ENCODE measurements around the gene OBP2A.
"Not testable (repeated sequence)": the region's sequence is repeated elsewhere in the genome, so short reads cannot be mapped to it uniquely, and the experiment has no call there.

The OBP2A gene

DNA sequence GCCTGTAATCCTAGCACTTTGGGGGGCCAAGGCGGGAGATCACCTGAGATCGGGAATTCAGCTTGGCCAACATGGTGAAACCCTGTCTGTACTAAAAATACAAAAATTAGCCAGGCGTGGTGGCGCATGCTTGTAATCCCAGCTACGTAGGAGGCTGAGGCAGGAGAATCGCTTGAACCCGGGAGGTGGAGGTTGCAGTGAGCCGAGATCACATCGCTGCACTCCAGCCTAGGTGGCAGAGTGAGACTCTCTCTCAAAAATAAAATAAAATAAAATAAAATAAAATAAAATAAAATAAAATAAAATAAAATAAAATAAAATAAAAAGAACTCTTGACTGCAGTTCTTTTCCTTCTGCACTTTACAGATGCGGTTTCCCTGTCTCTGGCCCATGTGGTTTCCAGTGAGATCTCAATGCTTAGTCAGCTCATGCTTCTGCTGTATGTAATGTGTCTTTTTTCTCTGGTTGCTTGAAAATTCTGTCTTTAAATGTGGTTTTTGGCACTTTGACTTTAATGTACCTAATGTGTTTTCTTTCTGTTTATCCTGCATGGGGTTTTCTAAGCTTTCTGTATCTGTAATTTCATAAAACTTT is 17.0 kb upstream of the OBP2A start:
- DNase-seq = not testable (repeated sequence)

DNA sequence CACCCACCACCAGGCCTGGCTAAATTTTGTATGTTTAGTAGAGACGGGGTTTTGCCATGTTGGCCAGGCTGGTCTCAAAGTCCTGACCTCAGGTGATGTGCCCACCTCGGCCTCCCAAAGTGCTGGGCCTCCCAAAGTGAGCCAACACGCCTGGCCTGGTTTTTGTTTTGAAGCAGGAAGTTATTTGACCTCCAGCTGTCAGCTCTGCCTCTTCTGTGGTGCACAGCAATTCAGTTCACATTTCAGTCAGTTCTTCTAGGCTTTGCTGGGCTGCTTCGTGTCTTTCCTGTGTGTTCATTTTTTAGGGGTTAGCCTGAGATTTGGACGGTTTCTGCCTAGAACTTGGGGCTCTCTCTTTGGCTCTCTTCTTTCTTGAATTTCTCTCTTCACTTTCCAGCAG is 15.8 kb upstream of the OBP2A start:
- no peak for DNase-seq

DNA sequence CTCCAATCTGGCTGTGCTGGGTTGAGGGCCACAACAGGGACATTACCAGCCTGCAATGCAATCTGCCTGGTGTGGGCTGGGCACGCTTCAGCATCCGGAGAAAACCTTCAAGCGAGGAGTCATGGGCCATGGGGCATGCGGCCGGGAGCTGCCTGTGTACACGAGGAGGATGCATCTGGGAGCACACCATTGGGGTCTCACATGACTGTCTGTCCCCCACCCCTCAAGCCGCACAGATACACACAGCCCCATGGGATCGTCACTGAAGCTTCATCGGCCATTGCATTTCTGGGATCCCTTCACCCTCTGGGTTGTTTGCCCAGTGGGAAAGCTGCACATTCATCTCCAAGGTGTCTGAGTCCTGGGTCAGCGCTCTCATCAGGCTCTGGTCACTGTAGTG is 14.8 kb upstream of the OBP2A start:
- DNase-seq = no peak

DNA sequence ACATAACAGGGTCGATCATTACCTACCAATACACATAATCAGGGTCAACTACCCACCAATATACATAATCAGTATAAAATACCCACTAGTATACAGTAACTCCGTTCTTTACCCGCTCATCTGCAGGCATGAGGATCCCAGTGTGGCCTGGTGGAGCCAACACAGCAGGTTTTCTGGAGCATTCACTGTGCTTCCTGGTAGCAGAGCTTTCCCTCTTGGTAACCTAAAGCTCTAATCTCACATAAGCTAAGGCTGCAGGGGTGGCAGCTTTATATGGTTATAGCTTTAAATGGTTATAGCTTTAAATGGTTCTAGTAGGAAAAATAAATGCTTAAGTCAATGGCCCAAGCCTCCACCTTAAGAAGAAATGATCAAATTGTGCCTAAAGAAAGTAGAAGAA is 12.8 kb upstream of the OBP2A start:
- no peak for DNase-seq

DNA sequence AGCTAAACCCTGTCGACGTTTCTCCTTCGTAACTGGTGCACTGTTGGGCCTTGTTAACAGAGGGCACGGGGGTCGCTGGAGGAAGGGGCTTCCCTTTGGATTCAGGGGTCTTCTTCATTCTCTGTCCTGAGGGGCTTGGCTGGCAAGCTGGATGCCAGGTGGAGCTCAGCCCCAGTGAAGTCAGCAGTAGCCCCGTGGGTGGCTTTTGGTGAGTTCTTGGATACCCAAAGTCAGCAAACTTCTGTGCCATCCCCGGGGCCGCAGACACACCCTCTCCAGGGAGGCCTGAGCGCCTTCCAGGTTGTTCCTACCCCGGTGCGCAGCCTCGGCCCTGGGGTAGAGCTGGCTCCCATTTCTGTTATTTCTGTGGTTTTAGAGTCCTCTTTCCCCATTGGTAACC is 12.3 kb upstream of the OBP2A start:
- no peak for DNase-seq

DNA sequence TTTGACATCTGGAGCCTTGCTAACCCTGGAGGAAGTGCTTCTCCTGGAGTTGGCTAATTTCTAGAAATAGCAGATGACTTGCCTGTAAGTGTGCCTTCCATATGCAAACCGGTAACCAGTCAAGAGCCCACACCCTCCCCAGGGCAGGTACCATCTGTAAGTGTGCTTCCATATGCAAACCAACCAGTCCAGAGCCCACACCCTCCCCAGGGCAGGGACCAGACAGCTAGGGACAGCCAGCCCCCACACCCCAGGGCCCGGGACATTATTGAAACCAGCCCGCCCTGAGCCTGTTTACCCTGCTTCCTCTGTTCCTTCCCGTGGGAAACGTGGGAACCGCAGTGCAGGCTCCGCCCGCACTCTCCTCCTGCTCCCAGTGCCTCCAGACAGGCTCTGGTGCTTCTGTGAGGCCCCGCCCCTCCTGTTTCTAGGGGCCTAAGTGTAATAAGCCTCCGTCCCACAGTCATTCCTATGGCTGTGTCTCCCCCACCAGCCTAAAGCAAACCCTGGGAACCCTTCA is 11.7 kb upstream of the OBP2A start:
- not testable (repeated sequence) for DNase-seq

DNA sequence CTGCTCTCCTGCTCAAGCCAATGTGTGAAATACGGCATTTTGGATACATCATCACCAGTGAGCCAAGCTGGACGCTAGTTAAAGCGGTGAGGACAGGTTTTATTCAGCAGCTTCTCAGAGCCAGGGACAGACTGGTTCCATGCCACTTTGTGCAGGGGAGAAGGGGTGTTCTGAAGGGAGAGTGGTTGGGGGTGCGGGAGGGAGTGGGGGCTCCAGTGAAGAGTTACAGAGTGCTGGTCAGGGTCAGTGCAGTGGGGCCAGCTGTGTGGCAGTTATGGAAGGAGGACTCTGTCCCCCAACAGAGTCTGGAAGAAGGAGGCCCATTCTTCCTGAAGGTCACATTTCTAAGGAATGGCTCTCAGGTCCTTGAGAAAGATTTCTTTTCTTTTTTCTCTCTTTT is 11.1 kb upstream of the OBP2A start:
- not testable (repeated sequence) for DNase-seq

DNA sequence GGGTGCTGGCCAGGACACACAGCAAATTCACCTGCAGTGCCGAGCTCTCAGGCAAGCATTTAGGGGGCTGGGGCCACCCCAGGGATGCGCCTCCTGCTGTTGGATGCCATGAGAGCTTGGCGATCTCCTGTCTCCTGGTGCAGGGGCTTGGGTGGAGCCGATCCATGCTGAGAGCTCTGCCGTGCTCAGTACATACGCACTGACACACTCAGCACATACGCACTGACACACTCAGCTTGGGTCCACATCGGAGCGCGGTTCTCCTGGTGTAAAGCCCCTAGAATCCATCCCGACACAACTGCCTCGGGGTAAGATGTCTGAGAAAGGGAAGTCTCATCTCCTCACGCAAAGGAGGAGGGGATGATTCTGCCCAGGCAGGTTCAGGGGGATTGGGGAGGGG is 10.3 kb upstream of the OBP2A start:
- not testable (repeated sequence) for DNase-seq

DNA sequence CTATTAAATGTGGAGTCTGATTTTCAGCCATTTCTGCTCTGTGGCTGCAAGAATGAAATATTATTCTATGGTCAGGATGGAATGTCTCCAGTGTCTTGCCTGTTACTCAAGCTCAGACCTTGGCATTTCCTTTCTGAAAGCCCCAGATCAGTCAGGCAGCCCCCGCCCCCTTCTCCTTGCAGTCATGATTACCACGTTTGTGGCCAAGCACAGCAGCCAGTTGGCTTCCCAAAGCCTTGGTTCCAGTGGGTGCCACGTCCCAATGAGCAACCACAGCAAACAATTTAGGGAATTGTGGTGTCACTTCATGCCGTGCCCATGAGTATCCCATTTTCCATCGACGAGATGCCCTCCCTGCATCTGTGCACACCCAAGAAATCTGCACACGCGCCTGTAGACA is 9.7 kb upstream of the OBP2A start:
- DNase-seq = no peak

DNA sequence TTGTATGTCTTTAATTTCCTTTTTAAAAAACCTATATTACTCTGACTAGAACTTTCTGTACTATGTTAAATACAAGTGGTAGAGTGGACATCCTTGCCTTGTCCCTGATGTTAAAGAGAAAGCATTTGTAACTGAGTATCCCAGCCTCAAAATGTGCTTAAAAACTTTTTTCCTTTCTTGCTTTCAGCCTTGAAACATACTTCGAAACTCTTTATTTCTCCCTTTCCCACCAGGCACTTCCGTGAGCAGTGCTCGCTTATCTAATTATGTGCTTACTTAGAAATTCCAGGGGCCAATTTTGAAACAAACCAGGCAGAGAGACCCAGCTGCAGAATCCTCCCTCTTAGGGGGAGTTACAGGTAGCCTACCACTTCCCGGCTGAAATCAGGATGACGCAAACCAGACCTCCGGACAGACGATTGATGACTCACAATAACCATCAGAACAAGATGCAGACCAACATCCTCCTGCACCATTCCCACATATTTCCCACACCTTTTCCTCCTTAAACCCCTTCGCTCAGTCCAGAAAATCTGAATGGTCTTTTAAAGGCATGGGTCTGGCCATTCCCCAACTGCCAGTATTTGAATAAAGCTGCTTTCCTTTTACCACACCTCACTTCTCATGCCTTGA is 2.5 kb upstream of the OBP2A start:
- not testable (repeated sequence) for DNase-seq

DNA sequence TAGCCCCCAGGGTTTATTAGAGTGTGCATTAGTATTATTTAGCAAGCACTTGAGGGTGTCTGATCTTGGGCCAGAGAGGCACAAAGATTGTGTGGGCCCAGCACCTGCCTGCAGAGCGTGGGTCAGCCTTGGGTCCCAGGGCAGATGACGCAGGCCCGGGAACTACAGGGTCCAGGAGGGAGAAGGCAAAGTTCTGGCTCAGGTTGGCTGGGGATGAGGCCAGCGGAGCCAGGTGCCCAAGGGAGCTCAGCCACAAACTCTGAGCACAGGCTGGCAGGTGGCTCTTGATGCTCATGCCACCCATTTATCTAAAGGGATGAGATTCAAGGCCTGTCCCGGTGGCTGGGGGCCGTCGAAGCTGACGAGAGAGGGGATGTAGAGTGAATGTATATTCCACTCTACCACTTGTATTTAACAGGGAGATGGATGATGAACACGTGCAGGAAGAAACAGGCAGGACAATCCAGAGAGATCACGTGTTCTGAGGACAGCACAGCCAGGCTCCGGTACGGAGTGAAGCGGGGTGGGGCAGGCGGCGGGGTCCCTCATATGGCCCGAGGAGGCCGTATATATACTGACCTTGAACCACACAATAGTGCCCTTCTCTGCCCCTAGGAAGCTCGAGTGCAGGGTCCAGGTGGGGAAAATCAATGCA is 818 bp upstream of the OBP2A start:
- DNase-seq = no peak

DNA sequence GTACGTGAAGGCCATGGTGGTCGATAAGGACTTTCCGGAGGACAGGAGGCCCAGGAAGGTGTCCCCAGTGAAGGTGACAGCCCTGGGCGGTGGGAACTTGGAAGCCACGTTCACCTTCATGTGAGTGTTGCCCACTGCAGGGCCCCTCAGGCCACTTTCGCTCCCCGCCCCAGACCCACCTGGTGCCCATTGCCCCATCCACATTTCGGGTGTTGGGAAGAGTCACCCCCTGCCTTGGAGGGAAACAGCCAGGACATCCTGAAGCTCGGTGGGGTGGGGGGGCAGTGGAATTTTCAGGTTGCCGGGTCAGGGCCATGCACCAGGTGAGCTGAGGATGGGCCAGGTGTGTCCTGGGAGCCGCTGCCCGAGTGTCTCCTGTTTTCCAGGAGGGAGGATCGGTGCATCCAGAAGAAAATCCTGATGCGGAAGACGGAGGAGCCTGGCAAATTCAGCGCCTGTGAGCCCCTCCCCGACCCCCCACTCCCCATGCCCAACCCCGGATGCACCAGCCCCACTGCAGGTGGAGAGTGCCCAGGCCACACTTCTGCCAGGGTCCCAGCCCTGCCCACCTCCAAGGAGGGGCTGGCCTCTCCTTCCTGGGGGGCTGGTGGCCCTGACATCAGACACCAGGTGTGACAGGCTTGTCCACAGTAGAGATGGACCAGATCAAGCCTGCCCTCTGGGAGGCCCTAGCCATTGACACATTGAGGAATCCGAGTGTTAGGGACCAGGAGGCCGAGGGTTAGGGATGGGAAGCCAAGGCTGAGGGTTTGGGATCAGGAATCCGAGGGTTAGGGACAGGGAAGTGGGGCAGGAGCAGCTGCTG is 1.1 kb downstream of the OBP2A start:
- DNase-seq = not testable (repeated sequence)

DNA sequence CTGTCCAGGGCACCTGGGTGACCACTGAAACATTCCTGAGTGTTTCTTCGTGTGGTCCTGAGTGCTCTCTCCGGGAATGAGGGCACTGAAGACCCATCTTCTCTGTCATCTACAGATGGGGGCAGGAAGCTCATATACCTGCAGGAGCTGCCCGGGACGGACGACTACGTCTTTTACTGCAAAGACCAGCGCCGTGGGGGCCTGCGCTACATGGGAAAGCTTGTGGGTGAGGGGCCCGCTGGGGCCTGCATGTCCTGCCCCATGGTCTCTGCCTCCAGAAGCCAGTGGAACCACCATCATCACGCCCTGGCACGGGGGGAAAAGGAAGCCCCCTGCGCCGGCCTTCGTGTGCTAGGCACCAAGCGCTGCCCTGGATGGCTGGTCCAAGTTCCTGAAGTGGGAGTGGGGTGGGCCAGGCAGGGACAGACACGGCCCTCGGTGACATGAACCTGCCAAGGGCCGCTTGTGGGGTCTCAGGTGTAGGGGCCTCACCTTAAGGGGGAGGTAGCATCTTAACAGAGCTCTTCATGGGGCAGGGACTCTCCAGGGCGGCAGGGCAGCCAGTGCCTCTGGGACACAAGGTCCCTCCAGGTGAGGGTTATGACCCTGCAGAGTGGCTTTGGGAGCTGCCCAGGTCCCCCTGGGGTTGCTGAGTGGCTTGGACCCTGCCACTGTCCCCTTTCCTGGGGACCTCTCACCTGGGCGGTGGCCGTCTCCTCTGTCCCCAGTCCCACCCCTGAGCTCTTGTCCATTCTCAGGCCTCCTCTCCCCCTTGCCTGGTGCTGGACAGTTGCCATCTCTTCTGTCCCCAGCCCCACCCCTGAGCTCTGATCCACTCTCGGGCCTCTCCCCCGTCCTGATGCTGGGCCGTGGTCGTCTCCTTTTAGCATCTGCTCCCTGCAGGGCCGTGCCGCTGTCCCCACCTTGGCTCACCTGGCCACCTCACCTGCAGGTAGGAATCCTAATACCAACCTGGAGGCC is 2.1 kb downstream of the OBP2A start:
- no peak for DNase-seq

DNA sequence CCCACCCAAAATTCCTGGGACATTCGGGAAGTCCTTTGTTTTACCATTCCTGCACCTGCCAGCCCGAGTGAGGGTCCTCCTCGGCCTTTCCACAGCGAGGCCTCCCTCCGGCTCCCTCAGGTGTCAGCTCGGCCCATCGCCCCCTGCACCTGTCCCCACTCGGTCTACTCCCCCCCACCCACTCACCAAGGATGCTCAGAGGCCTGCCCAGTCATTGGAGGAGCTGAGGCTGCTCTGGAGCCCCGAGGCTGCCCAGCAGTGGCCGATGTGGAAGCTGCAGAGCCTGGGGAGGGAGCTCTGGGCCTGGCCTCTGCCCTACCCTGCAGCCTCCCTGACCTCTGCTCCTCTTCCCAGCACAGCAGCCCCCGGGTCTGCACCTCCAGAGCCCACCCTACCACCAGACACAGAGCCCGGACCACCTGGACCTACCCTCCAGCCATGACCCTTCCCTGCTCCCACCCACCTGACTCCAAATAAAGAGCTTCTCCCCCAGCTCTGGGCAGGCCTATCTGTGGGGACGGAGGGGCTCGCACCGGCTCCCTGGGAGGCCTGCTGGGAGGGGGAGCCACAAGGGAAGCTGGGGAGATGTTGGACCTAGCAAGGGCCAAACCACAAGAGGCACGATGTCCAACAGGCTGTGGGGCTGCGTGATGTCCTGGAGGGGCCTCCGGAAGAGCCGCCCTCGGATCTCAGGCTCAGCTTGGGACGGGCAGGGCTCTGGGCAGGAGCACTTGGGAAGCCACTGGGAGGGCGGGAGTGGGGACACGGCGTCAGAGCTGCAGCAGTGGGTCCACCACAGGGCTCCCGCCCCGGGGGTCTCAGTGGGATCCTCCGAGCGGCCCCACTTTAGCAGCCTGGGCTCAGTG is 3.8 kb downstream of the OBP2A start:
- not testable (repeated sequence) for DNase-seq

DNA sequence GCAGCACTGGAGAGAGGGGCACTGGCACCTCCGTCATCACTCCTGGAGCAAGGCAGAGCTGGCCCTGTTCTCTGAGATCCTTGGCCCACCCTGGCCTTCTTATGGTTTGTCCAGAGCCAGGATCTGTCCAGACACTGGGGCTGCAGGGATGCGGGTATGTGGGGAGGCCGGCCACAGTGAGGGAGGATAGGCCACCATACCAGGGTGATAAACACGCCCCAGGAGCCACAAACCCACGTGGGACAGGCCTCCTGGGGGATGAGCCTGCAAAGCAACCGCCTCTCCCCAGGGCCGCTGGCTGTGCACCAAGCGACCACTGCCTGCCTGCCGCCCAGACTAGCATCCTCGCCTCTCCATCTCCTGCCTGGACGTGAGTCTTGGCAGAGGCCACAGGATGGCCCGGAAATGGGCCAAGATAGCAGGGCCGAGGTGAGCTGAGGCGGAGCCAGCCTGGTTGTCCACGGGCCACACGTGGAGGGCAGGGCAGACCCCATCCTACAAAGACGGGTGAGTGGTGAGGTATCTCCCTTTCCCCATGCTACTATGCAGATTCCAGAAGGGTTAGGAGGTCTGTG is 4.5 kb downstream of the OBP2A start:
- DNase-seq = no peak

DNA sequence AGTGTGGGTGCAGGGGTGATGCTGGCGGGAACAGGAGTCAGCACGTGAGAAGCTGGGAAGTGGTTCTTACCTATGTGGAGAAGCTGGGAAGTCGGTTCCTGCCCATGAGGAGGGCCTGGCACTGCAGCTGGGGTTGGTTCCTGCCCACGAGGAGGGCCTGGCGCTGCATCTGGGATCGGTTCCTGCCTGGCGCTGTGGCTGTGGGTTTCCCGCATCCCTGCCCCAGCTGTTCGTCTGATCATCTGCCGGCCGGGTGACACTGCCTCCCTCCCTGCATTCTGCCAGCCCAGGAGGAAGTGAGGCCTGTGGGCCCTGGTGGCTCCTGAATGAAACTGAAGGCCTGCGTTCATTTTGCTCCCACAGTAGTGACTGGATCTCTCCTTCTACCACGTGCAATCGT is 5.1 kb downstream of the OBP2A start:
- no peak for DNase-seq

DNA sequence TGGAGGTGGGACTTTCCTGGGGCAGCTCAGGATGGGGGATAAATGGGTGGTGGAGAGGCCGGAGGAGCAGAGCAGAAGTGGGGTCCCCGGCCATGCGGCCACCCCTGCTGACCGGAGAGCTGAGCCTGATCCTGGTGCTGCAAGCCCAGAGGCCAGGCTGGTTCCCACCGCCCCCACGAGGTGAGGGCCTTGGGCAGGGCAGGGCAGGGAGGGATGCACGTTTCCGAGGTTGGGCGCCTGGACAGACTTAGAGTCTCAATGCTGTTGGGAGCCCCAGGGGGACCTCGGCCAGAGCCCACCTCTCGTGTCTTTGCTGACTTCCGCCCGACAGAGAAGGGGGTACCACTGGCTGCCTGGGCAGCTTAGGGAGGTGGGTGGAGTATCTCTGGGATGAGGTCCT is 5.5 kb downstream of the OBP2A start:
- no peak for DNase-seq

DNA sequence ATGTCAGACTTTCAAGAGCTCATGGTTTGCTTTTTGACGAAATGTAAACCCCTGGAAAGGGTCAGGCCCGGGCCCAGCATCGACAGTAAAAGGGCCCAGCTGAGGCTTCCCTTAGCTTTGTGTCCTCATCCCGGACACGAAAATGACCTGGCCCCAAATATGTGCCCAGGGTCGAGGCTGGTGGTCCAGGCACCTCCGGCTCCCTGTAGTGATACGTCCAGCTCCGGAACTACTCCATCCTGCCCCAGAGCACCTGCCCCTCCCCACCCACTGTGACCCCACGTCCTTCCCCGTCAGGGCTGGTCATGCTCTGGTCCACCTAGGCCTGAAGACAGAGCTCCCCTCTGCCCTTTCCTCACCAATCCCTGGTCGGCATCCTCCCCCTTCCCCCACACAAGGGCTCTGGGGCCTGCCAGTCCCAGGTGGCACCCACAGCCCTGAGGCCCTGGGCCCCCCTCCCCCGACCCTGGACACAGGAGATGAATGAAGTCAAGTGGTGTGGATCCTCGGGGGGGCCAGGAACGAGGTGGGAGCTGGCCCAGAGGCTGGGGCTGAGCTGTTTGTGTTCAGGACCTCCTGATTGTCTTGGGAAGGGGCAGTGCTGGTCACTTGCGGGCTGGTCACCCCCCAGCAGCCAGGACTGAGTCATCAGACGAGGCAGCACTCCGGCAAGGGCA is 6.2 kb downstream of the OBP2A start:
- no peak for DNase-seq

DNA sequence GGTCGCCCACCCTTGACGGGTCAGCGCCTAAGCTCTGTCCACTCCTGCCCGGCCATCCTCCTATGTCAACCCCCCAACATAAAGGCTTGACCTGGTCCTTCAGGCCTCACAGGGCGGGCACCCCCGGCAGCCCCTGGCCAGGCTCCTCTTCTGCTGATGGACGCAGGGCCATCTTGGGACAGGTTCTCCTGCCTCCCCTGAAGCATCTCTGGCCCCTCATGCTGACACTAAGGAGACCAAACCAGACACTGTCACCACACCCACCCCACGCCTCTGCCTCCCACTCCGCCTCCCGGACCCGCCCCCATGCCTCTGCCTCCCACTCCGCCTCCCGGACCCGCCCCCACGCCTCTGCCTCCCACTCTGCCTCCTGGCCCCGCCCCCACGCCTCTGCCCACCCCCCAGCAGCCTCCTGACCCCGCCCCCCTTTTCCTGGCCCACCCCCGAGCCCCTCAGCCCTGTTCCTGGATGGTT is 6.8 kb downstream of the OBP2A start:
- DNase-seq = no peak

DNA sequence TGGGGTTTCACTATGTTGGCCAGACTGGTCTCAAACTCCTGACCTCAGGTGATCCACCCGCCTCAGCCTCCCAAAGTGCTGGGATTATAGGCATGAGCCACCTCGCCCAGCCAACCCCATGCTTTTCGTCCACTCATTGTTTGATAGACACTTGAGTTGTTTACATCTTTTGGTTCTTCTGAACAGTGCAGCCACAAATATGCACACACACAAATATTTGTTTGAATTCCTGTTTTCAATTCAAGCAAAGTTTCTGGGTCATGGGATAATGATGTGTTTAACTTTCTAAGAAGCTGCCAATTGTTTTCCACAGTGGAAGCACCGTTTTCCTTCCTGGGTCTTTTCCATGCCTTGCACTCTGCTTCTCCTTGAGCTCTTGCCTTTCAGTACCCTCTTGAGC is 8.8 kb downstream of the OBP2A start:
- no peak for DNase-seq
